Neuronal stem cell (in vitro differentiated cells): ENCODE data around the gene CDCA7.

Experiments
- DNase-seq: peaks from one replicate; pipeline ENCODE4 v3.0.0-alpha.2; 2013; ENCODE audit warnings: low spot score
- H2AFZ ChIP-seq: one replicate; pipeline ENCODE4 v1.6.1; 2013; ENCODE audit warnings: mild to moderate bottlenecking, low read length, inconsistent platforms
- H2AK5ac ChIP-seq: 2 replicates; pipeline ENCODE4 v1.6.1; 2013; ENCODE audit warnings: low read depth, mild to moderate bottlenecking, inconsistent platforms, low read length, moderate library complexity, mixed read lengths
- H2BK120ac ChIP-seq: 2 replicates; pipeline ENCODE4 v1.6.1; 2013; ENCODE audit warnings: low read depth, mild to moderate bottlenecking, inconsistent platforms, low read length, moderate library complexity, mixed read lengths
- H2BK12ac ChIP-seq: one replicate; pipeline ENCODE4 v1.6.1; 2013; ENCODE audit warnings: low read length, inconsistent platforms
- H2BK15ac ChIP-seq: 2 replicates; pipeline ENCODE4 v1.6.1; 2013; ENCODE audit warnings: mild to moderate bottlenecking, low read length, inconsistent platforms, mixed read lengths
- H2BK5ac ChIP-seq: one replicate; pipeline ENCODE4 v1.6.1; 2013; ENCODE audit warnings: inconsistent platforms, mild to moderate bottlenecking, low read length, moderate library complexity
- H3K14ac ChIP-seq: one replicate; pipeline ENCODE4 v1.6.1; 2013; ENCODE audit warnings: low read length, inconsistent platforms
- H3K18ac ChIP-seq: 2 replicates; pipeline ENCODE4 v1.6.1; 2013; ENCODE audit warnings: low read length, inconsistent platforms
- H3K23ac ChIP-seq: 2 replicates; pipeline ENCODE4 v1.6.1; 2013; ENCODE audit warnings: low read depth, mild to moderate bottlenecking, mixed read lengths, low read length, inconsistent platforms; ENCODE audit not compliant: poor library complexity
- H3K27ac ChIP-seq: replicated peaks from 3 replicates; pipeline ENCODE4 v1.5.1; 2013; ENCODE audit warnings: low read length, inconsistent platforms
- H3K27me3 ChIP-seq, 3 experiments: 2 replicates each; pipeline ENCODE4 v1.6.1; 2013; ENCODE audit warnings: low read length in 3 of 3, mild to moderate bottlenecking in 2 of 3, inconsistent platforms in 1 of 3, low read depth in 1 of 3, mixed read lengths in 1 of 3, moderate library complexity in 1 of 3; ENCODE audit not compliant: control insufficient read depth in 3 of 3, insufficient read depth in 3 of 3
- H3K36me3 ChIP-seq, 2 donors: replicated peaks in 1 of 2; 2 replicates each; pipeline ENCODE4 v1.6.1; 2013; ENCODE audit warnings: low read length in 2 of 2; ENCODE audit not compliant: control insufficient read depth in 2 of 2, insufficient read depth in 2 of 2
- H3K4ac ChIP-seq: 2 replicates; pipeline ENCODE4 v1.6.1; 2013; ENCODE audit warnings: inconsistent platforms, mild to moderate bottlenecking, low read length, moderate library complexity
- H3K4me1 ChIP-seq, 2 donors: 1 replicate in 1 of 2; 2 replicates in 1 of 2; pipeline ENCODE4 v1.6.1; 2013; ENCODE audit warnings: low read length in 2 of 2, low read depth in 1 of 2; ENCODE audit not compliant: control insufficient read depth in 2 of 2, insufficient read depth in 1 of 2
- H3K4me2 ChIP-seq: one replicate; pipeline ENCODE4 v1.6.1; 2013; ENCODE audit warnings: mild to moderate bottlenecking, low read length, inconsistent platforms; ENCODE audit not compliant: insufficient read depth, poor library complexity, severe bottlenecking
- H3K4me3 ChIP-seq, 2 donors: 2 replicates each; pipeline ENCODE4 v1.5.1; 2013; ENCODE audit warnings: low read length in 2 of 2, mild to moderate bottlenecking in 2 of 2, inconsistent platforms in 1 of 2, moderate library complexity in 1 of 2
- H3K79me1 ChIP-seq: one replicate; pipeline ENCODE4 v1.6.1; 2013; ENCODE audit warnings: low read depth, mild to moderate bottlenecking, inconsistent platforms, low read length, moderate library complexity
- H3K9ac ChIP-seq: one replicate; pipeline ENCODE4 v1.6.1; 2013; ENCODE audit warnings: mild to moderate bottlenecking, low read depth, low read length, inconsistent platforms; ENCODE audit not compliant: poor library complexity
- H3K9me3 ChIP-seq, 2 donors: replicated peaks in 1 of 2; 2 replicates each; pipeline versions ENCODE3 to v1.6.1; 2013; ENCODE audit warnings: low read length in 2 of 2, mild to moderate bottlenecking in 2 of 2, inconsistent platforms in 1 of 2, low read depth in 1 of 2, mixed read lengths in 1 of 2, moderate library complexity in 1 of 2; ENCODE audit not compliant: control insufficient read depth in 2 of 2, insufficient read depth in 1 of 2
- H4K8ac ChIP-seq: one replicate; pipeline ENCODE4 v1.6.1; 2013; ENCODE audit warnings: low read depth, mild to moderate bottlenecking, inconsistent platforms, low read length, moderate library complexity
- H4K91ac ChIP-seq: one replicate; pipeline ENCODE4 v1.6.1; 2013; ENCODE audit warnings: low read length, low read depth, mild to moderate bottlenecking, inconsistent platforms; ENCODE audit not compliant: poor library complexity
- WGBS, 2 donors: extraction: QIAGEN DNeasy Blood & Tissue Kit; methylation state at CpG; one replicate each; pipeline ENCODE4 v1.1.7; 2013; ENCODE audit warnings: missing lambda C conversion rate in 2 of 2, mixed read lengths in 1 of 2; ENCODE audit not compliant: insufficient read length in 2 of 2, insufficient replicate concordance in 1 of 2; ENCODE audit errors: extremely low coverage in 2 of 2; 5-methylcytosine and 5-hydroxymethylcytosine counted together

CDCA7 gene

DNA sequence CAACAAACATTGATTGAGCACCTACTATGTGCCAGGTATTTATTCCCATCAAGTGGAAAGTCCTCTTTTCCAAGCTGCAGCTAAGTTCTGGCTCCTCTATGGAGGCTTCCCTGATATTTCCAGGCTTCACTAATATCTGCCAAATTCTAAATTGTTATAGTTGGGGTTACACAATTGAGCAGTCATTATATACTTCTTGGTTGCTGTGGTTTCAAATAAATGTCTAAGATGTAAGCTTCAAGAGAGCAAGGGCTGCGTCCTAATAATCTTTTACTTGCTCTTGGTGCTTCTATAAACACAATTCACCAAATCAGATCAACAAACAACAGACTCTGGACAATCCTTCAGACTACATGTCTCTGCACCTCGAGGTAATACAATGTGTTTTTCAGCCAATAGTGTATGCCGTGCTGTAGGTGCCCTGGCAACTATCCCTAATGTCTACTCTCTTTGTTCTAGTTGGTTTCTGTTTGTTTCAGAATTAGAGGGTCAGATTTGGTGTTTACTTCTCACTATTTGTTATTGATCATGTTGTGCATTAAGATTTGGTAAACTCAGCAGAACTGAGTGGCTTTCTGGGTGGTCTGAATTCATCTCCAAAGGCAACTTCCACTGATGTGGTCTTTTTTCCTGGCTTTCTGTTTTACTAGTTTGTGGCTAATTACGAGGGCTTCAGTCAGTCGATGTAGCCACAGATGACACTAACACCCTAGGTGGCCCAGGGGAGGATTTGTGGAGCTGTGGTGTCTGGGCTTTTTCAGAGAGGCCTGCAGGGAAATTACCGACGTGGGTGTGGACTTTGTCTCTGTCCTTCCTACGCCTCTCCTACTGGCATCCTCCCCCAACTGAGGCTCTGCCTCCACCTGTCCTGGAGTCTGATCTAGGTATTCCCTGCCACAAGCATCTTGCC is 50.4 kb downstream of the CDCA7 start:
- H3K4me1 ChIP-seq, result peaks cover 0 to 3% of the 10 kb centered on the region in 2 donors
- no peak overlapping the region for H4K91ac ChIP-seq
- H3K36me3 ChIP-seq, result no peaks in the 10 kb centered on the region
- no peak overlapping the region for H2BK15ac ChIP-seq
- no peak overlapping the region for H3K4me3 ChIP-seq
- no peak overlapping the region for H3K18ac ChIP-seq
- no peaks in the 10 kb centered on the region for H3K79me1 ChIP-seq
- peak overlapping the region; percentile 17 for H2AK5ac ChIP-seq
- no peak for DNase-seq
- H3K14ac ChIP-seq, result no peak overlapping the region
- H3K4ac ChIP-seq, result no peak overlapping the region
- no peak overlapping the region for H3K23ac ChIP-seq
- no peak overlapping the region for H3K9ac ChIP-seq
- H4K8ac ChIP-seq, result no peak overlapping the region
- H2BK12ac ChIP-seq, result no peak overlapping the region
- no peak overlapping the region for H2AFZ ChIP-seq
- H3K9me3 ChIP-seq, result no peaks in the 10 kb centered on the region
- H3K4me2 ChIP-seq, result no peak overlapping the region
- H3K27ac ChIP-seq, result no peak overlapping the region
- WGBS, 2 donors, result no CpG with 5 or more reads among the region's 8 CpGs
- no peak overlapping the region for H2BK5ac ChIP-seq
- H3K27me3 ChIP-seq, result no peaks in the 10 kb centered on the region
- no peak overlapping the region for H2BK120ac ChIP-seq

DNA sequence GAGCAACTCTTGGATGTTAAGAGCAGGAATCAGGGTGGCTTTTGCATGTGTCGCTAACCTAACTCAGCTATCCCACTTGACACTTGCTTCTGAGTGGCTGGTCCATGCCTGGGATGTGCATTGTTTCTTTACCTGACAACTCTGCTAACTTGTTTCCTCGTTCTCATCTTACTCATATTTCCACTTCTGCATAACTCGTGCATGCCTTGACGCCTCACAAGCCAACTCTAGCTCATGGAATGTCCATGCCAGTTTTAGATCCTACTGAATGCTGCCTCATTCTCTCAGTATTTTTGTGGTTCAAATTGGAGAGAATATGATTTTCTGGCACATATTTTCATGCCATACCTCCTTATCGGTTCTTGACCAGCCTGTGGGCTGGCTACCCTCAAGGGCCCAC is 52.5 kb downstream of the CDCA7 start:
- Histone ChIP-seq H2BK120ac (no peak overlapping the region), H3K23ac (no peak overlapping the region), H3K4me2 (no peak overlapping the region), H3K9ac (no peak overlapping the region), H3K4me1 (no peaks in the 10 kb centered on the region), H3K9me3 (no peaks in the 10 kb centered on the region), H2BK15ac (no peak overlapping the region), H3K79me1 (no peaks in the 10 kb centered on the region), H3K4ac (no peak overlapping the region), H3K18ac (no peak overlapping the region), H4K8ac (no peak overlapping the region), H3K4me3 (no peak overlapping the region), H3K14ac (no peak overlapping the region), H2BK5ac (no peak overlapping the region), H2BK12ac (no peak overlapping the region), H4K91ac (no peak overlapping the region), H2AK5ac (no peak overlapping the region), H2AFZ (no peak overlapping the region), H3K36me3 (no peaks in the 10 kb centered on the region), H3K27me3 (no peaks in the 10 kb centered on the region), H3K27ac (no peak overlapping the region)
- WGBS, 2 donors, result no CpG with 5 or more reads among the region's 5 CpGs
- no peak for DNase-seq

DNA sequence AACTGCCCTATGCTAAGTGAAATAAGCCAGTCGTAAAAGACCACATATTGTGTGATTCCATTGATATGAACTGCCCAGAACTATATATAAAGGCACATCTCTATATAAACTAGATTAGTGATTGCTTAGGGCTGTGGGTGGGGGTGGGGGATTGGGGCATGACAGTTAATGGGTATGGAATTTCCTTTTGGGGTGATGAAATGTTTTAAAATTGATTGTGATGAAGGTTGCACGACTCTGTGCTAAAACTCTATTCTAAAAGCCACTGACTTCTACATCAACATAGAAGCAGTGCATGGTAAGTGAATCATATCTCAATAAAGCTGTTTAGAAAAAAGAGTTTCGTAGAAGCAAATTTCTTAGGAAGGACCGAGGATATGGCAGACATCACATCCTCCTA is 53.0 kb downstream of the CDCA7 start:
- H2BK5ac ChIP-seq, result no peak overlapping the region
- no peak overlapping the region for H3K27ac ChIP-seq
- no peak overlapping the region for H3K4me3 ChIP-seq
- H3K23ac ChIP-seq, result no peak overlapping the region
- no peak overlapping the region for H2BK12ac ChIP-seq
- no peak overlapping the region for H3K9ac ChIP-seq
- H2BK120ac ChIP-seq, result no peak overlapping the region
- H3K4me1 ChIP-seq, result no peaks in the 10 kb centered on the region
- no peaks in the 10 kb centered on the region for H3K79me1 ChIP-seq
- no peaks in the 10 kb centered on the region for H3K36me3 ChIP-seq
- no peak overlapping the region for H4K91ac ChIP-seq
- H3K14ac ChIP-seq, result no peak overlapping the region
- H3K18ac ChIP-seq, result no peak overlapping the region
- no peak overlapping the region for H4K8ac ChIP-seq
- H3K27me3 ChIP-seq, result no peaks in the 10 kb centered on the region
- no peak overlapping the region for H3K4ac ChIP-seq
- H2AFZ ChIP-seq, result no peak overlapping the region
- no peak for DNase-seq
- H2AK5ac ChIP-seq, result no peak overlapping the region
- H2BK15ac ChIP-seq, result no peak overlapping the region
- no peaks in the 10 kb centered on the region for H3K9me3 ChIP-seq
- no peak overlapping the region for H3K4me2 ChIP-seq
- WGBS, 2 donors, result no CpG with 5 or more reads among the region's 4 CpGs

DNA sequence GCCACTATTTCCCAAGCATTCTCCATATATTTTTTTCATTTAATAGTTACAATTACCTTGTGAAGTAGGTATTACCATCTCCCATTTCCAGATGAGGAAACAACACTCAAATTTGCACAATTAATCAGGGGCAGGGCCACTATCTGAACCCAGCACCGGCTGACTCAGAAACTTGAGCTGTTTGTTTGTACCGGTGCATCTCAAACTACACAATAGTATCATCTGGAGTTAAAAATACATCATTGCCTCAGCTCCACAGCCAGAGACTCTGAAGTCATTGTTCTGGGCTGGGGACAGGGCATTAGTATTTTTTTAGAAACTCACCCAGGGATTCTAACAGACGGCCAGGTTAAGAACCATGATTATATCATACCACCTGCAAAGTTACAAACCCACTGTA is 55.9 kb downstream of the CDCA7 start:
- no peak overlapping the region for H2BK12ac ChIP-seq
- DNase-seq, result no peak
- no peak overlapping the region for H3K4ac ChIP-seq
- no peak overlapping the region for H2BK120ac ChIP-seq
- peaks cover 4 to 12% of the 10 kb centered on the region in 2 donors for H3K4me1 ChIP-seq
- H4K91ac ChIP-seq, result no peak overlapping the region
- no peak overlapping the region for H3K9ac ChIP-seq
- no peak overlapping the region for H3K27ac ChIP-seq
- no peaks in the 10 kb centered on the region for H3K9me3 ChIP-seq
- H3K18ac ChIP-seq, result no peak overlapping the region
- WGBS, 2 donors, result no CpG with 5 or more reads among the region's 3 CpGs
- no peaks in the 10 kb centered on the region for H3K36me3 ChIP-seq
- no peak overlapping the region for H3K4me3 ChIP-seq
- H3K14ac ChIP-seq, result no peak overlapping the region
- H2BK5ac ChIP-seq, result no peak overlapping the region
- no peaks in the 10 kb centered on the region for H3K27me3 ChIP-seq
- H4K8ac ChIP-seq, result no peak overlapping the region
- no peak overlapping the region for H2BK15ac ChIP-seq
- no peak overlapping the region for H2AFZ ChIP-seq
- no peak overlapping the region for H3K4me2 ChIP-seq
- no peaks in the 10 kb centered on the region for H3K79me1 ChIP-seq
- H3K23ac ChIP-seq, result no peak overlapping the region
- no peak overlapping the region for H2AK5ac ChIP-seq
